Endodermal cell (in vitro differentiated cells): ENCODE measurements around the gene BAHCC1. TPM values are rescaled to one million over a fixed set of nuclear protein-coding genes. Genes with fewer than 3 reads are reported as not detected.
A peak's percentile ranks its signal among the peaks of the same experiment; 100 is the strongest.

Experiments
- DNase-seq: peaks from one replicate; pipeline ENCODE4 v3.0.0-alpha.2; 2017
- H3K27ac ChIP-seq: 2 replicates; pipeline ENCODE4 v1.5.1; 2013; ENCODE audit warnings: mild to moderate bottlenecking, low read depth, low read length, moderate library complexity
- H3K27me3 ChIP-seq: 2 replicates; pipeline ENCODE4 v1.6.1; 2013; ENCODE audit warnings: mild to moderate bottlenecking, low read length, moderate library complexity; ENCODE audit not compliant: insufficient read depth, control insufficient read depth, poor library complexity, severe bottlenecking
- H3K36me3 ChIP-seq: 2 replicates; pipeline ENCODE4 v1.7.0; 2013; ENCODE audit warnings: mild to moderate bottlenecking, low read length, moderate library complexity; ENCODE audit not compliant: control insufficient read depth, insufficient read depth
- H3K4me1 ChIP-seq: one replicate; pipeline ENCODE4 v1.7.0; 2013; ENCODE audit warnings: low read length; ENCODE audit not compliant: control insufficient read depth, insufficient read depth
- H3K4me3 ChIP-seq: 2 replicates; pipeline ENCODE4 v1.5.1; 2013; ENCODE audit warnings: mild to moderate bottlenecking, low read length, moderate library complexity
- H3K9ac ChIP-seq: 2 replicates; pipeline ENCODE4 v1.6.1; 2013; ENCODE audit warnings: mild to moderate bottlenecking, low read length, moderate library complexity; ENCODE audit not compliant: poor library complexity, severe bottlenecking; ENCODE audit errors: extremely low read depth
- H3K9me3 ChIP-seq: 2 replicates; pipeline ENCODE4 v1.6.1; 2013; ENCODE audit warnings: mild to moderate bottlenecking, low read length, moderate library complexity; ENCODE audit not compliant: control insufficient read depth
- H3K27ac Mint-ChIP-seq: 2 replicates; pipeline ENCODE4 v1.8.0; 2020; ENCODE audit warnings: mixed read lengths
- H3K27me3 Mint-ChIP-seq: 2 replicates; pipeline ENCODE4 v1.8.0; 2021; ENCODE audit warnings: mild to moderate bottlenecking, mixed read lengths; ENCODE audit not compliant: insufficient read depth
- H3K36me3 Mint-ChIP-seq: 2 replicates; pipeline ENCODE4 v1.8.0; 2020; ENCODE audit warnings: low read depth, mixed read lengths
- H3K4me1 Mint-ChIP-seq: 2 replicates; pipeline ENCODE4 v1.8.0; 2020; ENCODE audit warnings: mixed read lengths
- H3K4me3 Mint-ChIP-seq: 2 replicates; pipeline ENCODE4 v1.8.0; 2020; ENCODE audit warnings: mild to moderate bottlenecking, moderate library complexity, mixed read lengths
- H3K9me3 Mint-ChIP-seq: 2 replicates; pipeline ENCODE4 v1.8.0; 2020; ENCODE audit warnings: mild to moderate bottlenecking, mixed read lengths
- WGBS, 2 experiments: methylation state at CpG; one replicate each; pipeline versions ENCODE4 v1.1.5 to v1.1.7; 2013; ENCODE audit warnings: missing lambda C conversion rate in 2 of 2, mixed read lengths in 1 of 2; ENCODE audit not compliant: insufficient coverage in 1 of 2, insufficient read length in 1 of 2; 5-methylcytosine and 5-hydroxymethylcytosine counted together
- total RNA-seq, 2 donors: library from RNA; stranded (reverse); fragmentation: NEBNext Ultra II Directional in 1 of 2; extraction: Animal tissue kit (Norgen Biotek cat#: 25700) in 1 of 2; gene quantifications; 2 replicates in 1 of 2; 3 replicates in 1 of 2; pipeline ENCODE4 v1.2.1, GENCODE V29; 2021
- TF ChIP-seq, protein P1 (sequence below): fragments of 200-600 bp; sonication (generic); conservative IDR thresholded peaks from 2 replicates; pipeline ENCODE4 v1.5.0; 2021; ENCODE audit warnings: antibody characterized with exemption, mild to moderate bottlenecking

The BAHCC1 gene
- total RNA-seq, 2 donors from 2014 or later: 63.9 to 78.1 TPM

DNA sequence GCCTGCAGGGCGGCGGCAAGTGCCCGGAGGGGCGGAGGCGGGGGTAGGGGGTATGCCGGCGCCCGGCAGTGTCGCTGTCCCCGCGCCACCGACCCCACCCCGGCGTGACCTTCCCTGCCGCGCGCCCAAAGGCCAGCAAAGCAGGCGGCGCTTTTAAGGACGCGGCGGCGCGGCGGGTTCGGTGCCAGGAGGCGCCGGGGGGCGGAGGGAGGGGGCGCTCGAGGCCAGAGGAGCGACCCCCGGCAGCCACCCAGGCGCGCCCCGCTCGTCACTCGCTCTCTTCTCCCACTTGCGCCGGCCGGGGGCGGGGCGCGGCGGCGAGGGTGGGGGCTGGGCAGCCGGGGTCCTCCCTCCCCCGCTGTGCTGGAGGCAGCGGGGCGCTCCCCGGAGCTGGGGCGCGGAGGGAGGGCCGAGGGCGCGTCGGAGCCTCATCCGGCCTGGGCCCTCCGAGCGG lies 8.6 kb upstream of the BAHCC1 start:
- Histone ChIP-seq H3K9ac (peak overlapping the region; percentile 53), H3K4me3 (peak overlapping the region; percentile 75), H3K27ac (peak overlapping the region; percentile 89), H3K27me3 (peaks cover 12% of the 10 kb centered on the region), H3K36me3 (peaks cover 6% of the 10 kb centered on the region), H3K4me1 (peaks cover 13% of the 10 kb centered on the region), H3K9me3 (no peaks in the 10 kb centered on the region)
- WGBS, 2 experiments: 1 to 2% methylated on average over 10 to 60 of the region's 60 CpGs
- peak overlapping the region; percentile 58 for H3K4me3 Mint-ChIP-seq
- peak; percentile 87 for DNase-seq
- no peak overlapping the region for H3K27ac Mint-ChIP-seq
- TF ChIP-seq, protein P1, sequence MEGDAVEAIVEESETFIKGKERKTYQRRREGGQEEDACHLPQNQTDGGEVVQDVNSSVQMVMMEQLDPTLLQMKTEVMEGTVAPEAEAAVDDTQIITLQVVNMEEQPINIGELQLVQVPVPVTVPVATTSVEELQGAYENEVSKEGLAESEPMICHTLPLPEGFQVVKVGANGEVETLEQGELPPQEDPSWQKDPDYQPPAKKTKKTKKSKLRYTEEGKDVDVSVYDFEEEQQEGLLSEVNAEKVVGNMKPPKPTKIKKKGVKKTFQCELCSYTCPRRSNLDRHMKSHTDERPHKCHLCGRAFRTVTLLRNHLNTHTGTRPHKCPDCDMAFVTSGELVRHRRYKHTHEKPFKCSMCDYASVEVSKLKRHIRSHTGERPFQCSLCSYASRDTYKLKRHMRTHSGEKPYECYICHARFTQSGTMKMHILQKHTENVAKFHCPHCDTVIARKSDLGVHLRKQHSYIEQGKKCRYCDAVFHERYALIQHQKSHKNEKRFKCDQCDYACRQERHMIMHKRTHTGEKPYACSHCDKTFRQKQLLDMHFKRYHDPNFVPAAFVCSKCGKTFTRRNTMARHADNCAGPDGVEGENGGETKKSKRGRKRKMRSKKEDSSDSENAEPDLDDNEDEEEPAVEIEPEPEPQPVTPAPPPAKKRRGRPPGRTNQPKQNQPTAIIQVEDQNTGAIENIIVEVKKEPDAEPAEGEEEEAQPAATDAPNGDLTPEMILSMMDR: peak; percentile 35
- peaks cover 18% of the 10 kb centered on the region for H3K4me1 Mint-ChIP-seq
- peaks cover 50% of the 10 kb centered on the region for H3K27me3 Mint-ChIP-seq
- peaks cover 9% of the 10 kb centered on the region for H3K36me3 Mint-ChIP-seq
- H3K9me3 Mint-ChIP-seq: no peaks in the 10 kb centered on the region

DNA sequence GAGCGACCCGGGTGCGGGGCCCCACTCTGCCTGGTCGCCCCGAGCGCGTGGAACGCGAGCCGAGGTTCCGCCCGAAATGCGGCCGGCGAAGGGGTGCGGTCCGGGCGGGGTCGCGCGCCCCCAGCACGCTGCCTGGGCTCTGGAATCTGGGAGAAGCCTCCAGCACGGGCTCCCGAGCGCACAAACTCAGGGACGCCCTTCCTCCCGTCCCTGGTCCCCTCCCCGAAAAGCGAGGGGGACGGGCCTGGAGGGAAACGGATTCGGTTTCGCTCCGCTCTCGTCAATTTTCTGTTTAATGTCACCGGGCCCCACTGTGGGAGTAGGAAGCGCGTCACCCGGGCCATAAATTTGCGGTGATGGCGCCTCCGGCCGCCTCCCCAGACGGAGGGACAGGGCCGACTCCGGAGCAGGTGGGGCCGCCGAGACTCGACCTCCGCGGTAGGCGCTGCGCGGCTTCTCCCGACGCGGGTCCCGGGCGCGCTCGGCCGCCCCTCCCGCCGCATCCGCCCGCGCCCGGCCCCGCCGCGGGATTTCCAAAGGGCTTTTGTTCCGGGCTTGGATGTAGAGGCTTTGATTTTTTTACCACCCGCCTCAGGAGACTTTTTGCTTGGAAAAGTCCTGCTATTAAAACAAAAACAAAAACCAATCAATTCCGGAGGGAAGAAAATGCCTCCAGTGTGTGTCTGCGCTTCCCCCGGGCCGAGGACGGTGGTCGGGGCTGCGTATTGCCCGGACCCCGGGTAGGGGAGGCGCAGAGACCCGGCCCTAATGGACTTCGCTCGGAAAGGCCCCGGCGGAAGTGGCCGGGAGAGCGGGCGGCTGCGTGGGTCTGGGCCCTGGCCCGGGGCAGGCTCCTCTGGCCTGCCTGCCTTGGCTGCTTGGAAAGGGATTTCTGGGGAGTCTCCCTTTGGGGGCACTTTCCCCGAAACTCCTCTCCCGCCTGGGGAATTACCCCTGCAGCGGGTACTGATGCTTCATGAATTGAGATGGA lies 7.9 kb upstream of the BAHCC1 start:
- H3K4me3 Mint-ChIP-seq: peak overlapping the region; percentile 58
- peaks cover 25% of the 10 kb centered on the region for H3K4me1 Mint-ChIP-seq
- Histone ChIP-seq H3K9ac (peak overlapping the region; percentile 53), H3K4me3 (peak overlapping the region; percentile 75), H3K27ac (peak overlapping the region; percentile 89), H3K36me3 (peaks cover 6% of the 10 kb centered on the region), H3K27me3 (peaks cover 12% of the 10 kb centered on the region), H3K4me1 (peaks cover 15% of the 10 kb centered on the region), H3K9me3 (no peaks in the 10 kb centered on the region)
- WGBS, 2 experiments: 1 to 3% methylated on average over 54 to 96 of the region's 96 CpGs
- peaks cover 15% of the 10 kb centered on the region for H3K36me3 Mint-ChIP-seq
- TF ChIP-seq, protein P1: no peak
- no peaks in the 10 kb centered on the region for H3K9me3 Mint-ChIP-seq
- peak; percentile 84 for DNase-seq
- peaks cover 56% of the 10 kb centered on the region for H3K27me3 Mint-ChIP-seq
- H3K27ac Mint-ChIP-seq: peak overlapping the region; percentile 58

DNA sequence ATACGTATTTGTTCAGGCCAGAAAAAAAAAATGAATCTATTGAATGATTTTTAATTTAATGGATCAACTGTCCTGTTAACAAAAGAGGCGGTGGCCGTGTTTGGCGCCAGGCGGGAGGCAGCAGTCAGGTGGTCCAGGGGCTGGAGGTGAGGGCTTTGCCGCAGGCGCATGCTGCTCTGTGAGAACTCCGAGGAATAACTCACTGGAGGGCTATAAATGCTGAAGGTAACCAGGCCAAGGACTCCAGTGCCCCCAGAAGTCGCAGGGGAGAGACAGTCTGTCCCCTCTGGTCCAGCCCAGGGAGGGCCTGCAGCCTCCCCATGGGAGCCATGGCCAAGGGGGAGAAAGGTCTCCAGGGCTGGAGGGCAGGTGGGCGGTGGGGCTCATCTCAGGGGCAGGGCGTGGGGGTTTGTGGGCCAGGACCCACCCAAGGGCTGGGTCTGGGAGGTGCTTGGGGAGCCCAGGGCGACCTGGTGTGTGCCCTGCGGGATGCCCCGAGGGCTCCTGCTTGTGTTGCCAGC lies 7.1 kb upstream of the BAHCC1 start:
- TF ChIP-seq, protein P1: no peak
- H3K27ac ChIP-seq: peak overlapping the region; percentile 89
- peak; percentile 76 for DNase-seq
- H3K9ac ChIP-seq: no peak overlapping the region
- peak overlapping the region; percentile 75 for H3K4me3 ChIP-seq
- H3K9me3 ChIP-seq: no peaks in the 10 kb centered on the region
- Mint-ChIP-seq H3K27ac (peak overlapping the region; percentile 58), H3K4me3 (peak overlapping the region; percentile 58), H3K27me3 (peaks cover 59% of the 10 kb centered on the region), H3K9me3 (no peaks in the 10 kb centered on the region), H3K36me3 (peaks cover 19% of the 10 kb centered on the region), H3K4me1 (peaks cover 26% of the 10 kb centered on the region)
- H3K4me1 ChIP-seq: peaks cover 17% of the 10 kb centered on the region
- H3K36me3 ChIP-seq: peaks cover 6% of the 10 kb centered on the region
- WGBS, 2 experiments: 60 to 62% methylated on average over 9 to 14 of the region's 14 CpGs
- H3K27me3 ChIP-seq: peaks cover 12% of the 10 kb centered on the region
